Measurements from ENCODE around the gene SELPLG. TPM values are rescaled to one million over a fixed set of nuclear protein-coding genes. Genes with fewer than 3 reads are reported as not detected.

Gene SELPLG
- total and polyA plus RNA-seq, 2 of the 4 experiments (the other 2 are of a cell fraction): 3.2 to 10.8 TPM

DNA sequence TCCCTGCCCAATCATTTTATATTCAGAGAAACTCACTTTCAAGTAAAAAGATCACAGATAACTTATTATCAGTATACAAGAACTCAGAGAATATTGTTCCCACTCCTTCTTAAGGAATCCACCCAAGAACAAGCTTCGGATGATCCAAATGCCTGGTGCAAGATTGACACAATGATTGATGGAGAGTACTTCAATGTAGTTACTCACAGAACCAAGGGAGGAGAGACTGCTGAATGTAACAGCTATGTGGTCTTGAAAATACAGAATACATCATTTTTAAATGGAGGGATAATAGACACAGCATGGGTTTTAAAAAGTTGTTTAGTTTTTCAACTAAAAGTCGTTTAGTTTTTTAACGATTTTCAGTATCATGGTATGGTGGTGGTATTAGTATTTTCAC, 38.4 kb upstream of the SELPLG start:
- TF ChIP-seq RCOR1 (IDR thresholded peaks at IDR 0.05; ENCODE audit: insufficient replicate concordance, low read length): no peak
- TF ChIP-seq MAZ (IDR thresholded peaks at IDR 0.05; ENCODE audit: borderline replicate concordance, low read depth, low read length): no peak
- no peak for TF ChIP-seq NFE2L2 (IDR thresholded peaks at IDR 0.05; ENCODE audit: low read depth, low read length)
- TF ChIP-seq, protein P1, sequence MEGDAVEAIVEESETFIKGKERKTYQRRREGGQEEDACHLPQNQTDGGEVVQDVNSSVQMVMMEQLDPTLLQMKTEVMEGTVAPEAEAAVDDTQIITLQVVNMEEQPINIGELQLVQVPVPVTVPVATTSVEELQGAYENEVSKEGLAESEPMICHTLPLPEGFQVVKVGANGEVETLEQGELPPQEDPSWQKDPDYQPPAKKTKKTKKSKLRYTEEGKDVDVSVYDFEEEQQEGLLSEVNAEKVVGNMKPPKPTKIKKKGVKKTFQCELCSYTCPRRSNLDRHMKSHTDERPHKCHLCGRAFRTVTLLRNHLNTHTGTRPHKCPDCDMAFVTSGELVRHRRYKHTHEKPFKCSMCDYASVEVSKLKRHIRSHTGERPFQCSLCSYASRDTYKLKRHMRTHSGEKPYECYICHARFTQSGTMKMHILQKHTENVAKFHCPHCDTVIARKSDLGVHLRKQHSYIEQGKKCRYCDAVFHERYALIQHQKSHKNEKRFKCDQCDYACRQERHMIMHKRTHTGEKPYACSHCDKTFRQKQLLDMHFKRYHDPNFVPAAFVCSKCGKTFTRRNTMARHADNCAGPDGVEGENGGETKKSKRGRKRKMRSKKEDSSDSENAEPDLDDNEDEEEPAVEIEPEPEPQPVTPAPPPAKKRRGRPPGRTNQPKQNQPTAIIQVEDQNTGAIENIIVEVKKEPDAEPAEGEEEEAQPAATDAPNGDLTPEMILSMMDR (conservative IDR thresholded peaks at IDR 0.05; ENCODE audit: low read depth, low read length): no peak
- TF ChIP-seq FOS (IDR thresholded peaks at IDR 0.05; ENCODE audit: low read depth, low read length): no peak
- no peak for TF ChIP-seq MXI1 (IDR thresholded peaks at IDR 0.05; ENCODE audit: borderline replicate concordance, low read depth, low read length)
- TF ChIP-seq CEBPB (IDR thresholded peaks at IDR 0.05; ENCODE audit: low read depth, low read length): no peak
- no peak for TF ChIP-seq POLR2A (IDR thresholded peaks at IDR 0.05; ENCODE audit: low read depth, low read length)
- TF ChIP-seq MAFK (IDR thresholded peaks at IDR 0.05; ENCODE audit: low read depth, low read length): no peak
- TF ChIP-seq RFX5 (IDR thresholded peaks at IDR 0.05; ENCODE audit: low read depth, low read length): no peak
- no peak for TF ChIP-seq CHD1 (IDR thresholded peaks at IDR 0.05; ENCODE audit: low read depth, low read length)
- TF ChIP-seq BHLHE40 (IDR thresholded peaks at IDR 0.05; ENCODE audit: low read depth, low read length): no peak
- TF ChIP-seq SMC3 (IDR thresholded peaks at IDR 0.05; ENCODE audit: low read depth, low read length): no peak
- TF ChIP-seq RAD21 (IDR thresholded peaks at IDR 0.05; ENCODE audit: low read length): no peak
- TF ChIP-seq, protein P2, sequence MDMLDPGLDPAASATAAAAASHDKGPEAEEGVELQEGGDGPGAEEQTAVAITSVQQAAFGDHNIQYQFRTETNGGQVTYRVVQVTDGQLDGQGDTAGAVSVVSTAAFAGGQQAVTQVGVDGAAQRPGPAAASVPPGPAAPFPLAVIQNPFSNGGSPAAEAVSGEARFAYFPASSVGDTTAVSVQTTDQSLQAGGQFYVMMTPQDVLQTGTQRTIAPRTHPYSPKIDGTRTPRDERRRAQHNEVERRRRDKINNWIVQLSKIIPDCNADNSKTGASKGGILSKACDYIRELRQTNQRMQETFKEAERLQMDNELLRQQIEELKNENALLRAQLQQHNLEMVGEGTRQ (IDR thresholded peaks at IDR 0.05; ENCODE audit: low read depth, low read length): no peak
- no peak for TF ChIP-seq ELK1 (IDR thresholded peaks at IDR 0.05; ENCODE audit: borderline replicate concordance, low read depth, low read length)
- H3K18ac ChIP-seq (ENCODE audit: low read depth, low read length): no peak overlapping the region
- no peak overlapping the region for H2AFZ ChIP-seq (replicated peaks; ENCODE audit: low read length, poor library complexity)
- no peak overlapping the region for H2BK120ac ChIP-seq (ENCODE audit: low read depth, low read length)
- H2BK5ac ChIP-seq (ENCODE audit: low read depth, low read length, poor library complexity, severe bottlenecking): no peak overlapping the region
- DNase-seq (no peak), ATAC-seq (ENCODE audit: low read depth) (no peak)
- no peak overlapping the region for H4K5ac ChIP-seq (ENCODE audit: low read depth, low read length)
- peaks cover 10% of the 10 kb centered on the region for H3K9me1 ChIP-seq (ENCODE audit: insufficient read depth, low read length)
- H3K79me1 ChIP-seq (ENCODE audit: low read depth in 1 of 2, low read length in 2 of 2): peaks cover 0 to 44% of the 10 kb centered on the region in 2 experiments; a peak in 2 of 4 replicates
- peaks cover 78% of the 10 kb centered on the region for H4K20me1 ChIP-seq (ENCODE audit: insufficient read depth, low read length)
- ChIA-PET POLR2A (ENCODE audit: unreplicated experiment) (no interaction called here), CTCF (no interaction called here)
- no peak overlapping the region for H2AK5ac ChIP-seq (ENCODE audit: low read depth, low read length)
- H3K9ac ChIP-seq (ENCODE audit: low read depth, low read length): no peak overlapping the region
- no peak overlapping the region for H4K8ac ChIP-seq (ENCODE audit: low read depth in 2 of 2, low read length in 2 of 2)
- no peak overlapping the region for H3K4me3 ChIP-seq (ENCODE audit: insufficient read depth, low read depth, low read length)
- peaks cover 10% of the 10 kb centered on the region for H3K4me1 ChIP-seq (ENCODE audit: control insufficient read depth, insufficient read depth, low read length)
- no peak overlapping the region for H2AK9ac ChIP-seq (replicated peaks; ENCODE audit: low read depth, low read length, poor library complexity)
- dilution Hi-C loops (cut with HindIII; ENCODE audit: low sequenced_read_pairs, unreplicated experiment) (no loop called here), in situ Hi-C loops (cut with MboI; ENCODE audit: low sequenced_read_pairs) (no loop called here), intact Hi-C loops (cut with micrococcal nuclease) (no loop called here)
- H2BK20ac ChIP-seq (ENCODE audit: low read depth, low read length): no peak overlapping the region
- no peaks in the 10 kb centered on the region for H3K27me3 ChIP-seq (ENCODE audit: control insufficient read depth, insufficient read depth, low read length)
- no CpG with 5 or more reads among the region's 3 CpGs for WGBS, 2 experiments (ENCODE audit: extremely low coverage in 2 of 2, insufficient read length in 1 of 2)
- no peak overlapping the region for H3K27ac ChIP-seq (ENCODE audit: insufficient read depth, low read length)
- BruUV-seq (replicated peaks): no TSS peak
- H3K4me2 ChIP-seq (ENCODE audit: low read depth, low read length): no peak overlapping the region
- no peaks in the 10 kb centered on the region for H3K9me3 ChIP-seq (ENCODE audit: control insufficient read depth, insufficient read depth, low read length)
- no peak overlapping the region for H4K91ac ChIP-seq (ENCODE audit: insufficient read depth, low read depth, low read length)
- no peak overlapping the region for H3K23ac ChIP-seq (ENCODE audit: low read depth, low read length)
- H3K4ac ChIP-seq (ENCODE audit: low read depth, low read length): no peak overlapping the region
- H3K14ac ChIP-seq (replicated peaks; ENCODE audit: low read depth, low read length): no peak overlapping the region
- no peak overlapping the region for H2BK15ac ChIP-seq (ENCODE audit: low read depth, low read length)
- H3K36me3 ChIP-seq (ENCODE audit: control insufficient read depth, insufficient read depth, low read length): peaks cover 27% of the 10 kb centered on the region
- no peak overlapping the region for H3K56ac ChIP-seq (ENCODE audit: extremely low read depth, insufficient read depth, low read length)

All from IMR-90 (cell line).